LNCaP clone FGC (cell line): ENCODE data around the gene CSNK1G2.
A peak's percentile ranks its signal among the peaks of the same experiment; 100 is the strongest.

Source experiments
- DNase-seq: peaks from one replicate; pipeline ENCODE4 v3.0.0-alpha.2; 2011; ENCODE audit warnings: low read depth
- H3K4me3 ChIP-seq: 2 replicates; pipeline ENCODE4 v1.5.1; 2011; ENCODE audit warnings: mild to moderate bottlenecking, low read depth, low read length, control low read depth
- CTCF ChIP-seq: IDR thresholded peaks from 2 replicates; pipeline ENCODE4 v1.5.1; 2012; ENCODE audit warnings: mild to moderate bottlenecking; ENCODE audit not compliant: control insufficient read depth, insufficient read depth; ENCODE audit errors: extremely low read depth

Gene CSNK1G2

DNA sequence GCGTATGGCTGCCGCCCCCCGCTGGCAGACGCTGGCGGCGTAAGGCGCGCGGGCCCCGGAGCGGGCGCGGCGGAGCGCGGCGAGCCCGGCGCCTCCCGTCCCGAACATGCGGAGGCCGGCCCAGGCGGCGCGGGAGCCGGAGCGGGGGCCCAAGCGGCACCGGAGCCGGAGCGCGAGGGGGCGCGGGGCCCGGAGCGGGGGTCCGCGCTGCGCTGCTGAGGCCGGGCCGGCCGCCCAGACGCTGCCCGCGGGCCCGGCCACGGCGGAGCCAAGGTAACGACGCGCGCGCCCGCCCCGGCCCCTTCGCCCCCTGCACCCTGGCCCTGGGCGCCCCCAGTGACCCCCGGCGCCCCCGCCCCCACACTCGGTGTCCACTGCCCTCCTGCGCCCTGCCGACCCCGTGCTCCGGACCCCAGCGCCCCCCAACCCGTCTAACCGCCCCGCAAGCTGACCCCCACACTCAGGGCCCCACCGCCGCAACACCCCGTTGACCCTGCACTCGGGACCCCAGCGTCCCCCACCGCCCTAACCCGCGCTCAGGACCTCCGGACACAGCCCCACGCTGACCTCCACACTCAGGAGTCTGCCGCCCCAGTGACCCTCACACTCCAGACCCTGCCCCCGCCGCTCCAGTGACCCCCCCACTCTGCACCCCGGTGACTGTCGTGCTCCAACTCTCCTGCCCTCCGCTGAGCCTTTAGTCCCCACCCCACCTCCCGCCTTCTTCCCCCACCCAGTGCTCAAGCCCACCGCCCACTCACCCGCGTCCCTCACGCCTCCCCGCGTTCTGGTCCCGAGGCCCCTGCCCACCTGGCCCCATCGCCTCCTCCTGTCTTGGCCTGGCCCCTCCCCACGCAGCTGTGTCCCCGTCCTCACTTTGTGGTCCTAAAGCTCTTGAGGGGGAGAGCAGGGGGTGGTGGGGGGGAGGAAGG, at the start of gene CSNK1G2:
CSNK1G2 (plus strand) TSS at position 27 of the 932 bp plus-strand sequence. CDS start 28,601 bp downstream, outside the sequence.
- DNase-seq = no peak
- peak within 1 kb of the TSS; percentile 86 for H3K4me3 ChIP-seq
- peak; percentile 51; the same call in 1 of the 2 replicates for TF ChIP-seq CTCF

- no peak for TF ChIP-seq CTCF
- DNase-seq = no peak
- H3K4me3 ChIP-seq = no peak overlapping the region
Observed at GRCh38 chr19:1893791-1894190, 47.2 kb upstream of the CSNK1G2 start.

GRCh38 chr19:1896508-1896907, 44.5 kb upstream of the CSNK1G2 start:
- no peak for TF ChIP-seq CTCF
- DNase-seq = no peak
- no peak overlapping the region for H3K4me3 ChIP-seq

DNA sequence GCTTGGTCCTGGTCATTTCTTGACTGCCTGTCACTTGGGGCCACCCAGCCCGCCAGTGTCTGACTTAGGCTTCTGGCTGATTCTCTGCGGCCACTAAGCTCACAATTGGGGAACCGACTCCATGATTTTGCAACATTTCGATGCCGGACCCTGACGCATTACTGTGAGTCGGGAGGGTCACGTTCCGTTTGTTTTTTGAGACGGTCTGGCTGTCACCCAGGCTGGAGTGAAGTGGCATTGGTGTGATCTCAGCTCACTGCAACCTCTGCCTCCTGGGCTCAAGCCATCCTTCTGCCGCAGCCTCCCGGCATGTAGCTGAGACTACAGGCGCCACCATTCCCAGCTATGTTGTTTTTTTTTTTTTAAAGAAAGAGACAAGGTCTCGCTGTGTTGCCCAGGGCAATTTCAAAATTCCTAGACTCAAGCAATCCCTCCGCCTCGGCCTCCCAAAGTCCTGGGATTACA, 39.0 kb upstream of the CSNK1G2 start:
- no peak for TF ChIP-seq CTCF
- no peak for DNase-seq
- no peak overlapping the region for H3K4me3 ChIP-seq

DNA sequence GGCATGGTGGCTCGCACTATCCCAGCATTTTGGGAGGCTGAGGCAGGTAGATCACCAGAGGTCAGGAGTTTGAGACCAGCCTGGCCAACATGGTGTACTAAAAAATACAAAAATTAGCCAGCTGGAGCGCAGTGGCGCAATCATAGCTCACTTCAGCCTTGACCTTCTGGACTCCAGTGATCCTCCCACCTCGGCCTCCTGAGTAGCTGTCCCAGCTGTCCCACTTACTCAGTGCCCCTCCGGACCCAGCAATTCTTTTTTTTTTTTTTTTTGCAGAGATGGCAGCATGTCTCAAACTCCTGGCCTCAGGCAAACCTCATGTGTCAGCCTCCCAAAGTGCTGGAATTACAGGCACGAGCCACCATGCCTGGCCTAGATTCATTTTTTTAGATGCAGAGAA, 38.0 kb upstream of the CSNK1G2 start:
- no peak overlapping the region for H3K4me3 ChIP-seq
- no peak for TF ChIP-seq CTCF
- DNase-seq = no peak

- no peak for DNase-seq
- TF ChIP-seq CTCF = no peak
- peak overlapping the region; percentile 63 for H3K4me3 ChIP-seq
Observed at GRCh38 chr19:1904860-1905109, 36.2 kb upstream of the CSNK1G2 start.

DNA sequence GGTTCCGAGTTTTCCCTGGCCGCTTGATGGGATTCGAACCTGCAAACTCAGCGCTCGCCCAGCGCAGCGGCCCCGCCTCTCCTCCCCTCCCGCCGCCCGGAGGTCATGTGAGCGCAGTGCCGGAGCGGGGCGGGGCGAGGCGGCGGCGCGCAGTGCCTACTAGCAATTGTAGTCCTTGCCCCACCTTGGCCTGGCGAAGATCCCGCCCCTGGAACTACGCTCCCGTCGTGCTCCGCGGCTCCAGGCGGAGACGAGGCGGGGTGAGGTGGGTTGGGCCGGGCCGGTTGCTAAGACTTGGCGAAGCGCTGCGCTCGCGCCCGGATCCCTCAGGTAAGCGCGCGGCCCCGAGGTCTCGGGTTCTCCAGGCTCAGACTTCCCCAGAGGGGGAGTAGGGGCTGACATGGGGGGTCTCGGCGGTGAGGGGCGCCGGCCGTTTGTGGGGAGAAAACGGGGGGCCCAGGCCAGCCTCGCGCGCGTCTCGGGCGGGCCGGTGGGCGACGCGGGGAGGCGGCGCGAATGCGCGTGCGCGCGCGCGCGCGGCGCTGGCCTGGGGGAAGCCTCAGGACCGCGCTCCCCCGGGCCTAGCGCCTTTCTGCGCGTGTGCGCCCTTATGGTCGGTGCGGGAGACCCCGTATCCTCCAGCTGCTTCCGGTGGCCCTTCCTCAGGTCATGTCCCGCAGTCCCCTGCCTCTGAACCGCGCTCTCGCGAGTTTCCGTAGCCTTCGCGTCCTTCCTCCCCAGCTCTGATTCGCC, 35.7 kb upstream of the CSNK1G2 start, which contains the start of the genes ADAT3 and SCAMP4:
ADAT3 (plus strand) TSS at position 290 of the 753 bp plus-strand sequence. CDS start 6,649 bp downstream, outside the sequence.
SCAMP4 (plus strand) TSS at position 290 of the 753 bp plus-strand sequence. CDS start 9,621 bp downstream, outside the sequence.
- peak; percentile 97 for DNase-seq
- no peak for TF ChIP-seq CTCF
- peak within 1 kb of the TSS; percentile 63 for H3K4me3 ChIP-seq
